ELF-1 (cell line): ENCODE measurements around the gene PTH1R.

Experiments used
- DNase-seq: peaks from one replicate; pipeline ENCODE4 v3.0.0-alpha.2; 2016; ENCODE audit warnings: low read depth, low spot score

PTH1R gene

DNA sequence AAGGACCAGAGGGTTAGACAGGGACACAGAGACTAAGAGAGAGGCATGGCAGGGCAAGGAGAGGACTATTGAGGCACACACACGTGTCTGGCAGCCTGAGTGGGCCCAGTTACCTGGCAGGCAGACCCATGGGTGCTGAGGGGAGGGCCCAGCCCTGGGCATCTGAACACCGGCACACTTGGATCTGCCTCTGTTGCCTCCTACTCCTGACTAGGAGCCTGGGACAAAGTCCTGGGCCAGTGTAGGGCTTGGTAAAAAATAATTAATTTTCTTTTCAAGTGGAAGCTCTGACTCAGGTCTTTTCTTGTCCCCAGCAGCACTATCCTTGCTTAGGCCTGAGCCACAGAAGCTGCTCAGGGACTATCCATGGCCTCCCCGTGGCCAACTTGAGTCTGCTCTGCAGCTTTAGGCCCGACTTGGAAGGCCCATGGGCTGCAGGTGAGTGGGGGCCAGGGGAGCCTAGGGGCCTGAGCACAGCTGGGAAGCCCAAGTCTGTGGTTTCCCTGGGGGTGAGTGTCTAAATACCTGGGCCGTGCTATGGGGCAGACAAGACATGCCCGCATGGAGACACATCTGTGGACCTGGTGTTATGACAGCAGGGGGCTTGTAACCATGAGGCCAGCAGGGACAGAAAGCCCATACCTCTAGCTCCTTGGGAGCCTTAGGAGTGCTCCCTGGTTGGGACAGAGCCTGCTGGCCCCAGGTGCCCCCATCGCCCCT is at the start of gene PTH1R:
TSS of gene PTH1R (plus strand) at position 316 of the 720 bp plus-strand sequence. CDS start 5,839 bp downstream, outside the sequence.
- DNase-seq: no peak

DNA sequence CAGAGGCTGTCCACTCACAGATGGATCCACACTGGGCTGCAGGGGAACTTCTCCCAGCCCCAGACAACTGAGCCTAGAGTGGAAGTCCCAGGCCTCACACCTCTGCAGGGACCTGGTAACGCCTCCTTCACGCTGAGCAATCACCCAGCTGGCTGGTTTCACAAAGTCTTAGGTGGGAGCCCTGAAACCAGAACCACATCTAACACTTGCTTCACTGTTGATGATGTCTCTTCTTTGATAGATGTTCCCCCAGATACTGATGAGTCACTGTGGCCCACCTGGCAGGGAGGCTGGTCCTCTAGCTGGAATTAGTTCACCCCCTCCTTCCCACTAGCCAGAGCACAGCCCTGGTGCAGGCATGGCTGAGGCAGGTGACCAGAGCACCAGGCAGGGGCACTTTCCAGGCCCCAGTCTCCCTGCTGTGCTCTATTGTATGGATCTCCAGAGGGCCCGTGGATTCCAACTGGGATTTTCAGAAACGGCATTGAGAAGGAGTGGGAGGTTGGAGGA is 47.8 kb upstream of the PTH1R start:
- DNase-seq: no peak

DNA sequence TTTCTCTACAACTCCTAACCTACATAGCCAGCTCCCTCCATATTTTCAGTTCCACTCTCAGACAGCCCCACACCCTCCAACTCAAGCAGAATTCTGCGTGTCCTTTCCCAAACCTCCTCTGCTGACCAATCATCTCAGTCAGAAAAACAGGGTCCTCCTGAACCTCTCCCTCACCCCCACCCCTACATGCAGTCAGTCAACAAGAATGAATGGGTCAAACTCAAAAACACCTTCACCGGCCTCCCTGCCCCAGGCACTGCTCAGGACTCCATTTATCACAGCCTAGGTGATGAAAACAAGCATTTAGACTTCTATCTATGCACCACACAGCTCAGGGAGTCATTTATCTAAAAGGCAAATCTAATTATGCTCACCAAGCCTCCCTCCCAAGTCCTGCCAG is 46.7 kb upstream of the PTH1R start:
- DNase-seq: no peak

DNA sequence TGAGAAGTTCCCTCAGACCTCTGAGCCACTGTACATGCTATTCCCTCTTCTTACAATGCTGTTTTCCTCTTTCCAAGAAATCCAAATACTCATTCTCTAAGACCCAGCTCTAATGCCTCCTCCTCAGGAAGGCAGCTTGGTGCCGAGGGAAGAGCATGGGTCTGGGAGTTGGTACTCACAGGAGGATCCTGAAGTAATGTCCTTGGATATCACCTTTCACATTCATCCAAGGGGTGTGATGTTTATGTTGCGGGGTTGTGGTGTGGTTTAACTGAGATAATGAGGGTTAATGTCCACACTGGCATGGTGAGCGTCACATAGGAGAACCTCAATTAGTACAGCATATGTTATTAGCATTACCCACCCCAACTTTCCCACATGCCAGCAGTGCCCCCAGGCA is 46.2 kb upstream of the PTH1R start:
- no peak for DNase-seq

DNA sequence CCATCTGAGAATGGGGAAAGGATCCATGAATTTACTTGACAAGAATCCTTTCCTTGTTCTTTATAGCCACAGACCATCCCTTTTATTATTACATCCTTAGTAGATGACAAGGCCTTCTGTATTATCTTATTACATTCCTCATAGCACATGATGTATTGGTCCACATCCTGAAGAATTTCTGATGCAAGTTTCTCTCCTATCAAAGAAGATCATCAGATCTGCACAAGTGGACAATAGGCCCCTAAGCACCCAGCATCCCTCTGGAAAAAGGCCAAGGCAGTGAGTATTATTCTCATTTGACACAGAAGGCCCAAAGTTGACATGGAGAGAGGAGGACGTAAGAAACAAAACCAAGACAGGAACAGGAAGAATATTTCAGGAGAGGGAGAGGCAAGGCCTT is 45.7 kb upstream of the PTH1R start:
- DNase-seq: no peak

DNA sequence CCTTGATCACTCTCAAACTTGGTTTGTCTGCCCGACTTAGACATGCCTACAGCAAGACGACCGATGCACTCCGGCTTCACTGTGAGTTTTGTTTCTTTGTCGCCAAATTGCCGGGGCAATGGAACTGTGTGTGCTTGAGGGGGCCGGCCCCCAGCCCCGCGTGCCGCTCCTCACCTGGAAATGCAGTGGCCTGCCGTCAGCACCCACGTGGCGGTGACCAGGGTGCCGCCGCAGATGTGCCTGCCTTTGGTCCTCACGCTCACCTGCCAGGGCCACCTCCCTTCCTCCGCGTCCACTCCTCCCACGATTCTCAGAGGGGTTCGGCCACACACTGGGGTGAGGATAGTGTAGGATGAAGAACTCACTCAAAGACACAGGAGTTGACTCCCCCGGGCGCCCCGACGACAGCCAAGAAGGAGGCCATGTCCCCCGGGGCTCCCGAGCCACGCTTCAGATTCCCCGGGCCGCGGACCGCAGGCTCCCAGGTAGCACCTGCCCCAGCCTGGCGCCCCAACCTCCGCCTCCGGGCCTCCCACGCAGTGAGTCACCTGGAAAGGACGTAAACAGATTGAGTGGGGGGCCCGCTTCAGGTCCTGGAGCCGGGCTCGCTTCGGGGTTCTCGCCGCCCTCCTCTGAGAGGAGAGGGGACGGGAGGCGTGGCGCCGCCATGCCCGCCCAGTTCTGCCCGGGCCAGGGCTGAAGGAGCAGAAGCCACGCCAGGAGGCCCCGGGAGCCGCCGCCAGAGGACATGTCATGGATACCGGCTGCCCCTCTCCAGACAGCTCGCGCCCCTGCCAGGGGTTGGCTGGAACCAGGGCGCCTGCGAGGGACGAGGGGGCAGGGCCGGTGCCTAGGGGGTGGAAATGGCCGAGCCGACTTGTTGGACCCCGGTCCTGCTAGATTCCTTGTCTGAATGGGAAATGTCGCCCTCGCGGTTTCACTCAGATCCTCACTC is 43.9 kb upstream of the PTH1R start:
- no peak for DNase-seq

DNA sequence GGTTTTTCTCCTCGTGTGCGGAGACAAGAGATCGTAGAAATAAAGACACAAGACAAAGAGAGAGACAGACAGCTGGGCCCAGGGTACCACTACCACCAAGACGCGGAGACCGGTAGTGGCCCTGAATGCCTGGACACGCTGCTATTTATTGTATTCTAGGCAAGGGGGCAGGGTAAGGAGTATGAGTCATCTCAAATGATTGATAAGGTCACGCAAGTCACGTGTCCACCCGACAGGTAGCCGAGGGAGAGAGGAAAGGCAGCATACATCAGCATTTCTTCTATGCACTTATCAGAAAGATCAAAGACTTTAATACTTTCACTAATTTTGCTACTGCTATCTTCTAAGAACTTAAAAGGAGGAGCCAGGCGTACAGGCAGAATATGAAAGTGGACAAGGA is 42.5 kb upstream of the PTH1R start:
- DNase-seq: no peak

DNA sequence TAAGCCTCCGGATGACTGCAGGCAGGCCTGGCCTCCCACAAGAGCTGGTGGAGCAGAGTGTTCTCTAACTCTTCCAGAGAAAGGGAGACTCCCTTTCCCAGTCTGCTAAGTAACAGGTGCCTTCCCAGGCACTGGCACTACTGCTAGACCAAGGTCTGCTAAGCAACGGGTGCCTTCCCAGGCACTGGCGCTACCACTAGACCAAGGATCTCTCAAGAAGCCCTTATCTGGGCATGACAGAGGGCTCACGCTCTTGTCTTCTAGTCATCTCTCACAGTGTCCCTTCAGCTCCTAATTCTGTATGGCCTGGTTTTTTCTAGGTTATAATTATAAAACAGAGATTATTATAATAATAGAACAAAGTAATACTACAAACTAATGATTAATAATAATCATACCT is 42.0 kb upstream of the PTH1R start:
- no peak for DNase-seq

DNA sequence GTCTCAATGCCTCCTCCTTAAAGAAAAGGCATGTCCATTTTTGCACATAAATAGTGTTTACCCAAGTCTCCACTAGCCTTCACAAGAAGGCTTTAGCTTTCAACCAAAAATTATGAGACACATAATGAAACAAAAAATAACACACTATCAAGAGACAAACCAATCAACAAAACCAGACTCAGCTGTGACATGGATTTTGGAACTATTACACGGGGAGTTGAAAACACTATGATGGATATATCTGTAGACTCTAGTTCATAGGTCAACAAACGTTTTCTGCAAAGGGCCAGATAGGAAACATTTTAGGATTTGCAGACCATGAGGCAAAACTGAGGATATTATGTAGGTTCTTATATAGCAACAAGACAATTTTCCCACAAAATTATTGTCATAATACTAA is 39.2 kb upstream of the PTH1R start:
- no peak for DNase-seq

DNA sequence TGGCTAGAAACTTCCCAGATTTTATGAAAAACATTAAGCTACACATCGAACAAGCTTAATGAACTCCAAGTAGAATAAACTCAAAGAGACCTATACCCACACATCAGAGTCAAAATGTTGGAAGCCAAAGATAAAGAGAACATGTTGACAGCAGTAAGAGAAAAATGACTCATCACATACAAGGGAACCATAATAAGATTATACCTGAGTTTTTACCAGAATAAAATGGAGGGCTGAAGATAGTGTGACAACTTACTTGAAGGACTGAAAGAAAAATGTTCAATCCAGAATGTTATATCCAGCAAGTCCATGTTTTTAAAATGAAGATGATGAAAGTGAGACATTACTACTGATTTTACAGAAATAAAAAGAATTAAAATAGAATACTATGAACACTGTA is 37.0 kb upstream of the PTH1R start:
- no peak for DNase-seq

DNA sequence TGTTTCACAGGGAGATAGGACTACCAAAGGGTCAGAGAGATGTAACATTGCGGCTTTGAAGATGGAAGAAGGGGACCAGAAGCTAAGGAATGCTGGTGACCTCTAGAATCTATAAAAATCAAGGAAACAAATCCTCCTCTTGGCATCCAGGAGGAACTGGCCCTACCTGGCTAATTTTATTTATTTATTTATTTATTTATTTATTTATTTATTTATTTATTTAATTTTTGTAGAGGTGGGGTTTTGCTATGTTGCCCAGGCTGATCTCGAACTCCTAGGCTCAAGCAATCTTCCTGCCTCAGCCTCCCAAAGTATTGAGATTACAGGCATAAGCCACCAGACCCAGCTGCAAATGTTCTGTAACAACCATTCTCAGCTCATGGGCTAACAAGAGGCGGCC is 34.0 kb upstream of the PTH1R start:
- no peak for DNase-seq

DNA sequence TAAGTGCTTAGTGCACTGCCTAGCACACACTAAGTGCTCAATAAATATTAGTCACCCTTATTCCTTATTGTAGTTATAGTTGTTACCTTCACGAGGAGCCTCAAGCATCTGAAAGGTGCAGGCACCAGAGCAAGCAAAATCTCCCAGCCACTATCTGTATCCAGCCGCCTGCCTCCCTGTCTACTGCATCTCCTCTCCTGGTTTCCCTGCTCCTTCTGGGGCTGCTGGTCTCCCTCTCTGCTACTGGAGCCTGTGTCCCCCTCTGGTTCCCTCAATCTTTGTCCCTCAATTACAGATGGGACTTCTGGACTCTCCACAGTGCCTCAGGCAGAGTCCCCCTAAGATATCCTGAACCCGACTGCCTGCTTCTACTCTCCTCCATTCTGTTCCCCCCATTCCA is 33.1 kb upstream of the PTH1R start:
- no peak for DNase-seq

DNA sequence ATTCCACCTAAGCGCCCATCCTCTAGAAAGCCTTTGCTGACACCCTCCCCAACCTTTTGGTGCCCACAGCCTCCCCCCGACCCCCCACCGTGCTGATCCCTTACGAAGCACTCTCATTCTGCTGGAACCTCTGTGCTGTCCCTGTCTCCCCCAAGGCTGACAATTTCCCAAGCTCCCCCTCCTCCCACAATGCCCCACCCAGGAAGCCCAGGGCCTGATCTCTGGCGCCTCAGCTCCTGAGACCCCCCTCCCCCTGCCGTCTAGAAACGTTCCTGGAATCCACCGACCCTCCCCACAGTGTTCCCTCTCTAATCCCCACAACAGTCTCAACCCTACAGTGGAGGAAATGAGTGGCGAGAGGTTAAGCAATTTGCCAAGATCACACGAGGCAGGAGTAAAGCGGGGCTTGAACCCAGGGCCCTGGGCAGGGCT is 32.6 kb upstream of the PTH1R start:
- DNase-seq: no peak

DNA sequence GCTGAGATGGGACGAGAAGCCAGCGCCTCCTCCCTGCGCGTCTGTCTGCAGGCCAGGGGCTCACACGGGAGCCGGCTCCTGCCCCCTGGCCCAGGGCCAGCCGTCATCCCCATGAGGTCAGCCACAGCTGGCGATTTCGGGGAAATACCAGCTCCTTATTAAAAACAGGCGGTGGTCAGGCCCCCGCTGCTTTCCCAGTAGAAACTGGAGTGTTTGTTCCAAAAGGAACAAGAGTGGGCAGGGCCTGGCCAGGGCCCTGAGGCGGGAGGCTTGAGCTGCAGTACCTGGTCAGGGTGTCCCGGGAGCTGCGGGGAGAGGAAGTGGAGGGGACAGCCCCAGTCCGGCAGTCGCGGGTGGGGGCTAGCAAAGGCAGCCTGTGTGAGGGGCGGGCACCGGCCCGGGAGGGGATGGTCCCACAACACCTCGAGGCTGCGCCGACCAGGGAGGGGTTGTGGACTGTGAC is 32.1 kb upstream of the PTH1R start:
- peak; percentile 90 for DNase-seq

DNA sequence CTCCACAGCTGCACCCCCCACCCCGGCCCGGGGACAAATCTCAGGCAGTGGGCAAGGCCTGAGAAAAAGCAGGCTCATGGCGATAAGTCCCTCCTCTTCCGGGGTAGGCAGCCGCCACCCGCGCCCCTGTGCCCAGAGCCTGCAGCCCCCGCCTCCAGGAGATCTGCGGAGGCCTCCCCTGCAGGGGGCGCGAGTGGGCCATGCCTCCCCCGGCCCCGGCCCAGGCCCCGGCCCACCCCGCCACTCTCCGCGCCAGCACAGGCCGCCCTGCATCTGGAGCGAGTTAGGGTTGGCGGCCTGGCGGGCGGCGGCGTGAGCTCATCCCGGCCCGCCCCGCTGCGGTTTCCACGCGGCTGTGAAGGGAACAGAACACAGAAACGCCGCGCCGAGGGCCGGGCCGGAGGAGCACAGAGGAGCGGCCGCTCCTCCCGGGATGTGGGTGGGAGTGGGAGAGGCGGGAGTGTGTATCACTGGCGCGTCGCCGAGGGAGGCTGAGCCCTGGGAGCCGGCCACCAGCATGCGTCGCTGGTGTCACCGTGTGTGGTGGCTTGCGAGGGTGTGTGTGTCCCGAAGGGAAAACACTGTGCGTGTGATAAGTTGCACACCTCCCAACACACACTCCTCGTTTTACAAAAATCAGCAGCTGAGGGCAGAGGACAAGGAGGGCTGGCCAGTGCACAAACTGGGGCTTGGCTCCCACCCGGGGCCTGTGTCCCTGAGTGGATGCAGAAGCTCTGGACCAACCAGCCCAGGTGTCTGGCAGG is 31.5 kb upstream of the PTH1R start:
- peak; percentile 92 for DNase-seq

DNA sequence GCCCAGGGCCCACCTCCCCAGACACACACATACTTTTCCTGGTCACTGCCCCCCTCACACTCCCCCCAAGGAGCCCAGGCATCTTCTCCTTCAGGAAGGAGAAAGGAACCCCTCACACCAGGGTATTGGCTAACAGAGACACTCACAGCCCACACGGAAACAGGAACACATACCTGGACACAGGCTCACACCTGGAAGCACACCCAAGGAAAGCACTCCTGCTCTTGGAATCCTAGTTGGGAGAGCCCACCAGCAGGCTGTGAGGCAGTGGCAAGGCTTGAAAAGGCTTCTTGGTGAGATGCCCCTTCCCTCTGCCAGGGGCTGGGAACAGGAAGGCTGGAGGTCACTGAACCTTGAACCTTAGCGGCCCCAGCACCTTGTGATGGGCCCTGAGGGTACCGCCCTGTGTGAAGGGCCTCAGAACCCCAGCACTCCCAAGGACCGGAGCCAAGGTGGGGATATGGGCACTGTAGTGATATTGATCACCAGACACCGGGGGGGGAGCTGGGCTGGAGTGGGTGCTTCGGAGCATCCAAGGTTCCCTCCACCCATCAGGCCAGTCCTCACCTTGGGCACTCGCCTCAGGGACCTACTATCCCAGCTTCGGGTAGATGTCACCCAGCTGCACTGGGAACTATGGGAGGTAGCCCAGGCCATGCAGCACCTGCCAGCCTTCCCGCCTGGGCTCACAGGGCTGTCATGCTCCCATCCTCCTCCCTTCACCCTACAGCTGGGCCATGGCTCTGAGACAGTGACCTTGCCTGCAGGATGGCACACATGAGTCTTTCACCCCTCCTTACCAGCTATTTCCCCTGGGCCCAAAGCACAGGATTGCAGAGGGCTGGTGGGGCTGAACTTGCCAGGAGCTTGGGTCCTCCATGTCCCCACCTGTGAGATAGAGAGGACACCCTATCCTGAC is 30.6 kb upstream of the PTH1R start:
- DNase-seq: no peak

DNA sequence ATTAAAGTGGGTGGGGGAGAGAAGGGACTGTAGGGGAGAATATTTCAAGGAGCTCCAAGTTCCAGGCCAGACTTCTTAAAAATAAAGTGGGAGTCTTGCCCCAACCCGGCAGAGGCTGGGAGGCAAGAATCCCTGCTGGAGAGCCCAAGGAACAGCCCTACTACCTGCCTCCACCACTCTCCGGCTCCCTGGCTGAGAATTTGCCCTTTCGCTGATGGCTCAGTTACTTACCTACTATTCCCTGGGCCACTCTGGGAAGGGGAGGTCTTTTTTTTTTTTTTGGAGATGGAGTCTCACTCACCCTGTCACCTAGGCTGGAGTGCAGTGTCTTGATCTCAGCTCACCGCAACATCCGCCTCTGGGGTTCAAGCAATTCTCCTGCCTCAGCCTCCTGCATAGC is 29.8 kb upstream of the PTH1R start:
- DNase-seq: no peak

DNA sequence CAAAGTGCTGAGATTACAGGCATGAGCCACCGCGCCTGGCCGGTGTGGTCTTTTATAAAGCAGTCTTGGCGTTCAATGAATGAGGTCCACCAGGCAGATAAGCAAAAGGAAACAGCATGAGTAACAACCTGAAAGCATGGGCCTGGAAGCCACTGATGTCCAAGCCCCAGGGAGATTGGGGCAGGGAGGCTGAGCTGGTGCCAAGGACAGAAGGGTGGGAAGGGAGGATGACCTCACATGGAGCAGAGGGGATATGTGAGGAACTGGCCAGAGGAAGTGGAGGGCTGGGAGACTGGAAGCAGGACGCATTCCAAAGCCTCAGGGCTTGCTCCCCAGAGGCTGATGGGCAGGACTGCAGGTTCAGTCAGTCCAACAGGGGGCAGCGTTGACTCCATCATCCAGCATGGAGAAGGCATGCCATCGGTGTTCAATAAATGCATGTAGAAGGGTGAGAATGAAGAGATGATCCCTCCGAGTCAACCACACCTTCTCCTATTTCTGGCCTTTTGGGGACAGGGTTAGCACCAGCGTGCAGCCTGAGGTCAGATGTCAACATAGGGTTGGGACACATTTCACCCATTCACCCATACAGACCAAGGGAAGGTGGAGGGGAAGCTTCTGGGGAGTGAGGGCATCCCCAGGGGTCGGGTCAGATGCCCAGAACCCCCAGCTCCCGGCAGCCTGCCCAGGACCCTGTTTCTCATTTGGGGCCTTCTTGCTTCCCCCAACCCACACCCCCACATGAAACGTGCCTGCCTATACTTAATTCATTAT is 29.1 kb upstream of the PTH1R start:
- DNase-seq: peak; percentile 95

DNA sequence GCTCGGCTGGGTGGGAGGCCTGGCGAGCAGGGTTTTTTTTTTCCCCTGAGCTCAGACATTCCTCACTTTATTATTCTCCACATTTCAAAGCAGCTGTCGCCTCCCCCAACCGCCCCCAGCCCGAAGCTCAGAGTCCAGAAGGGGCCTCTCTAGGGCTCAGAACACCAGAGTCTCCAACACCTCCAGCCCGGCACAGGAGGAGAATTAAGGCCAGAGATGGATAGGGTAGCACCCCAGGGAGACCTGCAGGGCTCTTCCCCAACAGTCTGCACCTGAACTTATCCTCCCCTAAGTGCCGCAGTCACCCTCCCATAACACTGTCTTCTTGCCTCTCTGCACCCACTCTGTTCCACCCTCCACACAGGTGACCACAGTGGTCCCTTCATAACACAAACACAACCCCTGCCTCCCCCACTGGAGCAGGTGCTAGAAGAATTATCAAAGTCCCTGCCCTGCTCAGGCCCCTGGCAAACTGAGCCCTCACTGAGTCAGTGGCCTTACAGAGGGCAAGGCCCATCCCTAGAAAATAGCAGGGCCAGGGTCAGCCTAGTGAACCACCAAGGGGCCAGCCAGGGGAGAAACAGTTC is 28.4 kb upstream of the PTH1R start:
- DNase-seq: no peak
